A549 (cell line): ENCODE results near the gene TPH1. TPM values are rescaled to one million over a fixed set of nuclear protein-coding genes. Genes with fewer than 3 reads are reported as not detected.

Experiments used
- ATAC-seq, 2 experiments: fragments of 200-7000 bp in 1 of 2; fragments of >200 bp in 1 of 2; cut with Nextera tagmentation in 1 of 2; cut with Tn5 transposase in 1 of 2; 3 replicates each; pipeline versions ENCODE4 v1.8.0 to v1.9.1; 2018 to 2020; ENCODE audit warnings: mild to moderate bottlenecking in 1 of 2, moderate library complexity in 1 of 2
- CTCF ChIA-PET: fragments of 300-600 bp; sonication (Branson Sonifier 250); formaldehyde crosslinking; extraction: SDS; loops from one replicate; lab custom pipeline; 2021; ENCODE audit warnings: antibody characterized with exemption, inconsistent platforms; lab: Yijun Ruan, JAX
- POLR2A ChIA-PET: fragments of 350-600 bp; formaldehyde crosslinking; extraction: SDS; loops from one replicate; lab custom pipeline; 2021; ENCODE audit warnings: antibody characterized with exemption, inconsistent platforms; lab: Yijun Ruan, JAX
- DNase-seq, 2 experiments: peaks; one replicate each; pipeline versions ENCODE4 v3.0.0 to v3.0.0-alpha.2; 2011 to 2016; ENCODE audit warnings: low read depth in 1 of 2, low spot score in 1 of 2
- FAIRE-seq: peaks from 2 replicates; lab custom pipeline; 2011; peaks lifted over from hg19 to GRCh38; lab: Jason Lieb, UNC
- H3K27ac ChIP-seq, 2 experiments: fragments of >200 bp; sonication (Bioruptor Twin); formaldehyde crosslinking; 3 replicates each; pipeline ENCODE4 v1.5.1; 2016 to 2017
- H3K4me1 ChIP-seq: fragments of >200 bp; sonication (Bioruptor Twin); formaldehyde crosslinking; 3 replicates; pipeline ENCODE4 v1.6.1; 2016
- H3K4me2 ChIP-seq: fragments of >200 bp; sonication (Bioruptor Twin); formaldehyde crosslinking; 3 replicates; pipeline ENCODE4 v1.6.1; 2016
- H3K4me3 ChIP-seq: fragments of >200 bp; sonication (Bioruptor Twin); formaldehyde crosslinking; 3 replicates; pipeline ENCODE4 v1.5.1; 2016
- H3K9me3 ChIP-seq: fragments of >200 bp; sonication (Bioruptor Twin); formaldehyde crosslinking; 3 replicates; pipeline ENCODE4 v1.6.1; 2016
- BHLHE40 ChIP-seq: IDR thresholded peaks from 2 replicates; pipeline ENCODE4 v1.6.1; 2012; ENCODE audit warnings: low read depth, low read length, inconsistent platforms
- CHD4 ChIP-seq: fragments of 200-600 bp; sonication (generic); IDR thresholded peaks from 2 replicates; pipeline ENCODE4 v1.6.1; 2016; ENCODE audit warnings: antibody characterized with exemption, mild to moderate bottlenecking, borderline replicate concordance
- EHMT2 ChIP-seq: fragments of 200-600 bp; sonication (generic); IDR thresholded peaks from 2 replicates; pipeline ENCODE4 v1.6.1; 2016; ENCODE audit warnings: antibody characterized with exemption, low read depth, mild to moderate bottlenecking, moderate library complexity
- ESRRA ChIP-seq: fragments of 150-350 bp; IDR thresholded peaks from 2 replicates; pipeline ENCODE4 v1.6.1; 2014; ENCODE audit warnings: mild to moderate bottlenecking, low read length, borderline replicate concordance
- FOSB ChIP-seq: fragments of 250-450 bp; sonication (Bioruptor Pico); IDR thresholded peaks from 2 replicates; pipeline ENCODE4 v1.5.0; 2020; ENCODE audit warnings: mild to moderate bottlenecking, moderate library complexity
- FOSL2 ChIP-seq, 2 experiments: fragments of 450-650 bp in 1 of 2; fragments of >200 bp in 1 of 2; sonication (Bioruptor Twin) in 1 of 2; formaldehyde crosslinking; IDR thresholded peaks; 2 replicates each; pipeline versions ENCODE4 v1.5.0 to v1.6.1; 2016 to 2020; ENCODE audit warnings: mild to moderate bottlenecking in 1 of 2, moderate library complexity in 1 of 2
- FOXS1 ChIP-seq: fragments of 250-450 bp; sonication (Bioruptor Pico); IDR thresholded peaks from 2 replicates; pipeline ENCODE4 v1.5.0; 2020; ENCODE audit warnings: mild to moderate bottlenecking, moderate library complexity
- HOXA7 ChIP-seq: fragments of 250-450 bp; sonication (Bioruptor Pico); IDR thresholded peaks from 2 replicates; pipeline ENCODE4 v1.5.0; 2020; ENCODE audit warnings: mild to moderate bottlenecking, moderate library complexity
- HOXB5 ChIP-seq: fragments of 250-450 bp; sonication (Bioruptor Pico); IDR thresholded peaks from 2 replicates; pipeline ENCODE4 v1.5.0; 2020; ENCODE audit warnings: mild to moderate bottlenecking, moderate library complexity
- JUN ChIP-seq, 2 experiments: fragments of >200 bp; sonication (Bioruptor Twin); formaldehyde crosslinking; IDR thresholded peaks; 2 replicates in 1 of 2; 3 replicates in 1 of 2; pipeline ENCODE4 v1.6.1; 2016 to 2017
- JUNB ChIP-seq: fragments of >200 bp; sonication (Bioruptor Twin); formaldehyde crosslinking; IDR thresholded peaks from 2 replicates; pipeline ENCODE4 v1.6.1; 2016
- MAFK ChIP-seq: fragments of 450-650 bp; IDR thresholded peaks from 2 replicates; pipeline ENCODE4 v1.6.1; 2014; ENCODE audit not compliant: partially characterized antibody
- MAZ ChIP-seq: fragments of 150-350 bp; IDR thresholded peaks from 2 replicates; pipeline ENCODE4 v1.6.1; 2014; ENCODE audit warnings: antibody characterized with exemption, low read depth, low read length, borderline replicate concordance
- MYC ChIP-seq: IDR thresholded peaks from 2 replicates; pipeline ENCODE4 v1.6.1; 2012; ENCODE audit warnings: mild to moderate bottlenecking, inconsistent platforms, low read length, improper control_type of control experiment, borderline replicate concordance
- NR3C1 ChIP-seq: fragments of >200 bp; sonication (Bioruptor Twin); formaldehyde crosslinking; IDR thresholded peaks from 3 replicates; pipeline ENCODE4 v1.6.1; 2017
- RARB ChIP-seq: fragments of 250-450 bp; sonication (Bioruptor Pico); IDR thresholded peaks from 2 replicates; pipeline ENCODE4 v1.8.0; 2021; ENCODE audit warnings: mild to moderate bottlenecking, moderate library complexity
- SREBF2 ChIP-seq: fragments of 450-650 bp; IDR thresholded peaks from 2 replicates; pipeline ENCODE4 v1.6.1; 2014; ENCODE audit warnings: mild to moderate bottlenecking, moderate library complexity
- TP53 ChIP-seq: fragments of 250-450 bp; sonication (Bioruptor Pico); IDR thresholded peaks from 2 replicates; pipeline ENCODE4 v1.5.0; 2021; ENCODE audit warnings: mild to moderate bottlenecking, moderate library complexity
- ZFP36 ChIP-seq: fragments of 450-650 bp; IDR thresholded peaks from 2 replicates; pipeline ENCODE4 v1.6.1; 2014; ENCODE audit warnings: borderline replicate concordance; ENCODE audit not compliant: partially characterized antibody
- ZSCAN20 ChIP-seq: fragments of 250-450 bp; sonication (Bioruptor Pico); IDR thresholded peaks from 2 replicates; pipeline ENCODE4 v1.8.0; 2022; ENCODE audit warnings: mild to moderate bottlenecking, moderate library complexity
- WGBS: methylation state at CpG from one replicate; pipeline ENCODE4 v1.1.6; 2017; ENCODE audit errors: missing lambda C conversion rate; 5-methylcytosine and 5-hydroxymethylcytosine counted together
- polyA plus RNA-seq, 4 experiments: library from polyadenylated mRNA; depleted of rRNA in 3 of 4; stranded (reverse); fragments of >200 nt; fragmentation: RNase III in 1 of 4; extraction: RNeasy Plus Mini Kit Qiagen cat#74134 plus additional on column Dnase treatment in 1 of 4; gene quantifications; 2 replicates in 3 of 4; 3 replicates in 1 of 4; pipeline ENCODE4 v1.2.3, GENCODE V29; 2011 to 2017
- TF ChIP-seq, protein P1 (sequence below): fragments of 250-450 bp; sonication (Bioruptor Pico); IDR thresholded peaks from 2 replicates; pipeline ENCODE4 v1.5.0; 2021; ENCODE audit warnings: mild to moderate bottlenecking, moderate library complexity, borderline replicate concordance
- TF ChIP-seq, protein P2 (sequence below): IDR thresholded peaks from 2 replicates; pipeline ENCODE4 v1.6.1; 2012
- TF ChIP-seq, protein P3 (sequence below): fragments of 450-650 bp; IDR thresholded peaks from 2 replicates; pipeline ENCODE4 v1.6.1; 2014; ENCODE audit warnings: antibody characterized with exemption
- TF ChIP-seq, protein P4 (sequence below): fragments of 200-600 bp; sonication (generic); IDR thresholded peaks from 2 replicates; pipeline ENCODE4 v1.6.1; 2016; ENCODE audit warnings: antibody characterized with exemption, mild to moderate bottlenecking, moderate library complexity
- TF ChIP-seq, protein P5 (sequence below): fragments of 250-450 bp; sonication (Bioruptor Pico); IDR thresholded peaks from 2 replicates; pipeline ENCODE4 v1.5.0; 2020; ENCODE audit warnings: low read depth, mild to moderate bottlenecking, moderate library complexity

Gene TPH1
- polyA plus RNA-seq, 2 of the 4 experiments (the other 2 are of a cell fraction): 0.09 to 0.34 TPM

DNA sequence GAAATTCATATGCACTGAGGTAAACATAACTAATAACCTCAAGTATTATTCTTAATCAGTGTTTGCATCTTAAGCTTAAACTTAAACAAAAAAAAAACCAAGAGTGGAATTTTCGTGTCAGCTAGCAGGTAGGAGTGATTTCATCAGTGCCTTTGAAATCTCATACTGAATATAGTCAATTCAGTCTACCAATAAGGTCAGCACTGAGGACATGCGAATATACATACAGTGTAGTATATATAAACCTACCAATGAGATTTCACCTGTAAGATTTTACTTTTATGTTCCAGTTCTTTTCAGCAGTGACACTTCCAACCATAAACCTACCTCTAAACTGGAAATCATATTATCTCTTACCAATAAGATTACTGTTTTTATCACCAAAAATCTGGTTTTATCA is 32.8 kb upstream of the TPH1 start:
- ChIA-PET POLR2A (no interaction called here), CTCF (interaction anchor here (2.5 kb wide), 1 partner anchor 37 kb away, joined by 8 read pairs; no protein-coding TSS in a partner anchor)
- no peak for ATAC-seq
- TF ChIP-seq, protein P1, sequence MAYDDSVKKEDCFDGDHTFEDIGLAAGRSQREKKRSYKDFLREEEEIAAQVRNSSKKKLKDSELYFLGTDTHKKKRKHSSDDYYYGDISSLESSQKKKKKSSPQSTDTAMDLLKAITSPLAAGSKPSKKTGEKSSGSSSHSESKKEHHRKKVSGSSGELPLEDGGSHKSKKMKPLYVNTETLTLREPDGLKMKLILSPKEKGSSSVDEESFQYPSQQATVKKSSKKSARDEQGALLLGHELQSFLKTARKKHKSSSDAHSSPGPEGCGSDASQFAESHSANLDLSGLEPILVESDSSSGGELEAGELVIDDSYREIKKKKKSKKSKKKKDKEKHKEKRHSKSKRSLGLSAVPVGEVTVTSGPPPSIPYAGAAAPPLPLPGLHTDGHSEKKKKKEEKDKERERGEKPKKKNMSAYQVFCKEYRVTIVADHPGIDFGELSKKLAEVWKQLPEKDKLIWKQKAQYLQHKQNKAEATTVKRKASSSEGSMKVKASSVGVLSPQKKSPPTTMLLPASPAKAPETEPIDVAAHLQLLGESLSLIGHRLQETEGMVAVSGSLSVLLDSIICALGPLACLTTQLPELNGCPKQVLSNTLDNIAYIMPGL (CRISPR knock-in tag): no peak
- TF ChIP-seq, protein P2, sequence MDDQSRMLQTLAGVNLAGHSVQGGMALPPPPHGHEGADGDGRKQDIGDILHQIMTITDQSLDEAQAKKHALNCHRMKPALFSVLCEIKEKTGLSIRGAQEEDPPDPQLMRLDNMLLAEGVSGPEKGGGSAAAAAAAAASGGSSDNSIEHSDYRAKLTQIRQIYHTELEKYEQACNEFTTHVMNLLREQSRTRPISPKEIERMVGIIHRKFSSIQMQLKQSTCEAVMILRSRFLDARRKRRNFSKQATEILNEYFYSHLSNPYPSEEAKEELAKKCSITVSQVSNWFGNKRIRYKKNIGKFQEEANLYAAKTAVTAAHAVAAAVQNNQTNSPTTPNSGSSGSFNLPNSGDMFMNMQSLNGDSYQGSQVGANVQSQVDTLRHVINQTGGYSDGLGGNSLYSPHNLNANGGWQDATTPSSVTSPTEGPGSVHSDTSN: no peak
- no peak for TF ChIP-seq SREBF2
- TF ChIP-seq EHMT2: no peak
- TF ChIP-seq HOXB5 (CRISPR knock-in tag): no peak
- TF ChIP-seq TP53 (CRISPR knock-in tag): no peak
- no peak for TF ChIP-seq JUNB
- TF ChIP-seq ESRRA: no peak
- TF ChIP-seq, protein P3, sequence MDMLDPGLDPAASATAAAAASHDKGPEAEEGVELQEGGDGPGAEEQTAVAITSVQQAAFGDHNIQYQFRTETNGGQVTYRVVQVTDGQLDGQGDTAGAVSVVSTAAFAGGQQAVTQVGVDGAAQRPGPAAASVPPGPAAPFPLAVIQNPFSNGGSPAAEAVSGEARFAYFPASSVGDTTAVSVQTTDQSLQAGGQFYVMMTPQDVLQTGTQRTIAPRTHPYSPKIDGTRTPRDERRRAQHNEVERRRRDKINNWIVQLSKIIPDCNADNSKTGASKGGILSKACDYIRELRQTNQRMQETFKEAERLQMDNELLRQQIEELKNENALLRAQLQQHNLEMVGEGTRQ: no peak
- TF ChIP-seq FOSL2 (IDR thresholded peaks at IDR 0.05): no peak
- no peak for TF ChIP-seq FOSL2 (CRISPR knock-in tag; IDR thresholded peaks at IDR 0.05)
- TF ChIP-seq, protein P4, sequence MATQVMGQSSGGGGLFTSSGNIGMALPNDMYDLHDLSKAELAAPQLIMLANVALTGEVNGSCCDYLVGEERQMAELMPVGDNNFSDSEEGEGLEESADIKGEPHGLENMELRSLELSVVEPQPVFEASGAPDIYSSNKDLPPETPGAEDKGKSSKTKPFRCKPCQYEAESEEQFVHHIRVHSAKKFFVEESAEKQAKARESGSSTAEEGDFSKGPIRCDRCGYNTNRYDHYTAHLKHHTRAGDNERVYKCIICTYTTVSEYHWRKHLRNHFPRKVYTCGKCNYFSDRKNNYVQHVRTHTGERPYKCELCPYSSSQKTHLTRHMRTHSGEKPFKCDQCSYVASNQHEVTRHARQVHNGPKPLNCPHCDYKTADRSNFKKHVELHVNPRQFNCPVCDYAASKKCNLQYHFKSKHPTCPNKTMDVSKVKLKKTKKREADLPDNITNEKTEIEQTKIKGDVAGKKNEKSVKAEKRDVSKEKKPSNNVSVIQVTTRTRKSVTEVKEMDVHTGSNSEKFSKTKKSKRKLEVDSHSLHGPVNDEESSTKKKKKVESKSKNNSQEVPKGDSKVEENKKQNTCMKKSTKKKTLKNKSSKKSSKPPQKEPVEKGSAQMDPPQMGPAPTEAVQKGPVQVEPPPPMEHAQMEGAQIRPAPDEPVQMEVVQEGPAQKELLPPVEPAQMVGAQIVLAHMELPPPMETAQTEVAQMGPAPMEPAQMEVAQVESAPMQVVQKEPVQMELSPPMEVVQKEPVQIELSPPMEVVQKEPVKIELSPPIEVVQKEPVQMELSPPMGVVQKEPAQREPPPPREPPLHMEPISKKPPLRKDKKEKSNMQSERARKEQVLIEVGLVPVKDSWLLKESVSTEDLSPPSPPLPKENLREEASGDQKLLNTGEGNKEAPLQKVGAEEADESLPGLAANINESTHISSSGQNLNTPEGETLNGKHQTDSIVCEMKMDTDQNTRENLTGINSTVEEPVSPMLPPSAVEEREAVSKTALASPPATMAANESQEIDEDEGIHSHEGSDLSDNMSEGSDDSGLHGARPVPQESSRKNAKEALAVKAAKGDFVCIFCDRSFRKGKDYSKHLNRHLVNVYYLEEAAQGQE: no peak
- TF ChIP-seq FOSB (CRISPR knock-in tag): no peak
- TF ChIP-seq NR3C1: no peak
- TF ChIP-seq ZFP36: no peak
- TF ChIP-seq CHD4: no peak
- no peak for TF ChIP-seq JUN (IDR thresholded peaks at IDR 0.05)
- H3K4me3 ChIP-seq: no peak overlapping the region
- no peak for DNase-seq
- H3K4me1 ChIP-seq: no peaks in the 10 kb centered on the region
- FAIRE-seq: no peak
- H3K4me2 ChIP-seq: no peak overlapping the region
- H3K9me3 ChIP-seq: no peaks in the 10 kb centered on the region
- H3K27ac ChIP-seq: no peak overlapping the region
- 84% methylated on average over 2 of the region's 2 CpGs for WGBS

DNA sequence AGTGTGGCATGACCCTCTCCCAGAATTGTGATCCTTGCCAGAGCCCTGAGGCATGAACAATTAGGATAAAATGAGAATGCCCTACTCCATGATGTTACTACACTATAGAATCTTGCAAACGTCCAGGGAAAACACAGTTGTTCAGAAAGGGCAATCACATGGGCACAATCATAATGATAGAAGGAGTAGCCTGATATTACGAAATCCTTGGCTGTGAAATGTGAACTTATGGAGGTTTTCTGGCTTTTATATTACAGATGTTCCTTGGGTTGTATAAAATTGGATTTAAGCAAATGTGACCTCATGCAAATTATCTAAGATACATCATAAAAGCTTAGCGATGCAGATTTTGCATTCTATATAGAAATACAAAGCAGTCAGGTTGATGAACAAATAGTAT is 29.4 kb upstream of the TPH1 start:
- Histone ChIP-seq H3K9me3 (no peaks in the 10 kb centered on the region), H3K4me1 (no peaks in the 10 kb centered on the region), H3K4me3 (no peak overlapping the region), H3K4me2 (no peak overlapping the region), H3K27ac (no peak overlapping the region)
- no peak for FAIRE-seq
- no peak for DNase-seq
- 84% methylated on average over 3 of the region's 3 CpGs for WGBS
- no peak for ATAC-seq
- ChIA-PET CTCF (interaction anchor here (0.6 to 1.9 kb wide), 3 partner anchors 9 to 972 kb away, joined by 3 to 11 read pairs (median 3); no protein-coding TSS in a partner anchor), POLR2A (no interaction called here)
- TF ChIP-seq MAFK (no peak), HOXA7 (no peak), FOXS1 (CRISPR knock-in tag) (no peak), RARB (CRISPR knock-in tag) (no peak), JUN (IDR thresholded peaks at IDR 0.05) (no peak), BHLHE40 (no peak), MAZ (no peak), ZSCAN20 (no peak), MYC (no peak), SREBF2 (no peak)
- TF ChIP-seq, protein P4: no peak
- TF ChIP-seq, protein P5, sequence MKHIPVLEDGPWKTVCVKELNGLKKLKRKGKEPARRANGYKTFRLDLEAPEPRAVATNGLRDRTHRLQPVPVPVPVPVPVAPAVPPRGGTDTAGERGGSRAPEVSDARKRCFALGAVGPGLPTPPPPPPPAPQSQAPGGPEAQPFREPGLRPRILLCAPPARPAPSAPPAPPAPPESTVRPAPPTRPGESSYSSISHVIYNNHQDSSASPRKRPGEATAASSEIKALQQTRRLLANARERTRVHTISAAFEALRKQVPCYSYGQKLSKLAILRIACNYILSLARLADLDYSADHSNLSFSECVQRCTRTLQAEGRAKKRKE (CRISPR knock-in tag): no peak
